Endodermal cell (in vitro differentiated cells): ENCODE results near the gene GATA3. TPM values are rescaled to one million over a fixed set of nuclear protein-coding genes. Genes with fewer than 3 reads are reported as not detected.

Source experiments
- DNase-seq: peaks from one replicate; pipeline ENCODE4 v3.0.0-alpha.2; 2017
- H3K27ac ChIP-seq: 2 replicates; pipeline ENCODE4 v1.5.1; 2013; ENCODE audit warnings: mild to moderate bottlenecking, low read depth, low read length, moderate library complexity
- H3K27me3 ChIP-seq: 2 replicates; pipeline ENCODE4 v1.6.1; 2013; ENCODE audit warnings: mild to moderate bottlenecking, low read length, moderate library complexity; ENCODE audit not compliant: insufficient read depth, control insufficient read depth, poor library complexity, severe bottlenecking
- H3K36me3 ChIP-seq: 2 replicates; pipeline ENCODE4 v1.7.0; 2013; ENCODE audit warnings: mild to moderate bottlenecking, low read length, moderate library complexity; ENCODE audit not compliant: control insufficient read depth, insufficient read depth
- H3K4me1 ChIP-seq: one replicate; pipeline ENCODE4 v1.7.0; 2013; ENCODE audit warnings: low read length; ENCODE audit not compliant: control insufficient read depth, insufficient read depth
- H3K4me3 ChIP-seq: 2 replicates; pipeline ENCODE4 v1.5.1; 2013; ENCODE audit warnings: mild to moderate bottlenecking, low read length, moderate library complexity
- H3K9ac ChIP-seq: 2 replicates; pipeline ENCODE4 v1.6.1; 2013; ENCODE audit warnings: mild to moderate bottlenecking, low read length, moderate library complexity; ENCODE audit not compliant: poor library complexity, severe bottlenecking; ENCODE audit errors: extremely low read depth
- H3K9me3 ChIP-seq: 2 replicates; pipeline ENCODE4 v1.6.1; 2013; ENCODE audit warnings: mild to moderate bottlenecking, low read length, moderate library complexity; ENCODE audit not compliant: control insufficient read depth
- H3K27ac Mint-ChIP-seq: 2 replicates; pipeline ENCODE4 v1.8.0; 2020; ENCODE audit warnings: mixed read lengths
- H3K27me3 Mint-ChIP-seq: 2 replicates; pipeline ENCODE4 v1.8.0; 2021; ENCODE audit warnings: mild to moderate bottlenecking, mixed read lengths; ENCODE audit not compliant: insufficient read depth
- H3K36me3 Mint-ChIP-seq: 2 replicates; pipeline ENCODE4 v1.8.0; 2020; ENCODE audit warnings: low read depth, mixed read lengths
- H3K4me1 Mint-ChIP-seq: 2 replicates; pipeline ENCODE4 v1.8.0; 2020; ENCODE audit warnings: mixed read lengths
- H3K4me3 Mint-ChIP-seq: 2 replicates; pipeline ENCODE4 v1.8.0; 2020; ENCODE audit warnings: mild to moderate bottlenecking, moderate library complexity, mixed read lengths
- H3K9me3 Mint-ChIP-seq: 2 replicates; pipeline ENCODE4 v1.8.0; 2020; ENCODE audit warnings: mild to moderate bottlenecking, mixed read lengths
- CTCF ChIP-seq: fragments of 200-600 bp; sonication (generic); conservative IDR thresholded peaks from 2 replicates; pipeline ENCODE4 v1.5.0; 2021; ENCODE audit warnings: antibody characterized with exemption, mild to moderate bottlenecking
- WGBS, 2 experiments: methylation state at CpG; one replicate each; pipeline versions ENCODE4 v1.1.5 to v1.1.7; 2013; ENCODE audit warnings: missing lambda C conversion rate in 2 of 2, mixed read lengths in 1 of 2; ENCODE audit not compliant: insufficient coverage in 1 of 2, insufficient read length in 1 of 2; 5-methylcytosine and 5-hydroxymethylcytosine counted together
- total RNA-seq, 2 donors: library from RNA; stranded (reverse); fragmentation: NEBNext Ultra II Directional in 1 of 2; extraction: Animal tissue kit (Norgen Biotek cat#: 25700) in 1 of 2; gene quantifications; 2 replicates in 1 of 2; 3 replicates in 1 of 2; pipeline ENCODE4 v1.2.1, GENCODE V29; 2021

The GATA3 gene
- total RNA-seq, 2 donors from 2014 or later = 51.3 to 103 TPM

- Histone ChIP-seq H3K27ac (no peak overlapping the region), H3K4me3 (peak overlapping the region; percentile 79), H3K9me3 (no peaks in the 10 kb centered on the region), H3K27me3 (peaks cover 63% of the 10 kb centered on the region), H3K9ac (peak overlapping the region; percentile 38), H3K36me3 (no peaks in the 10 kb centered on the region), H3K4me1 (peaks cover 14% of the 10 kb centered on the region)
- no peaks in the 10 kb centered on the region for H3K9me3 Mint-ChIP-seq
- H3K27ac Mint-ChIP-seq = peak overlapping the region; percentile 84
- peak overlapping the region; percentile 86 for H3K4me3 Mint-ChIP-seq
- H3K4me1 Mint-ChIP-seq = peaks cover 35% of the 10 kb centered on the region
- H3K27me3 Mint-ChIP-seq = peaks cover 70% of the 10 kb centered on the region
- DNase-seq = peak; percentile 91
- 0% methylated on average over 36 to 60 of the region's 60 CpGs for WGBS, 2 experiments
- H3K36me3 Mint-ChIP-seq = peaks cover 2% of the 10 kb centered on the region
- TF ChIP-seq CTCF = no peak
Observed at GRCh38 chr10:8050556-8051108, 3.9 kb upstream of the GATA3 start.

- H3K27ac Mint-ChIP-seq = no peak overlapping the region
- peak overlapping the region; percentile 65 for H3K4me3 ChIP-seq
- peak; percentile 89 for DNase-seq
Observed at GRCh38 chr10:8051109-8051821, 3.2 kb upstream of the GATA3 start.

GRCh38 chr10:8051851-8052257 lies 2.6 kb upstream of the GATA3 start:
- Histone ChIP-seq H3K9ac (no peak overlapping the region), H3K4me3 (peak overlapping the region; percentile 65), H3K4me1 (peaks cover 12% of the 10 kb centered on the region), H3K27me3 (peaks cover 62% of the 10 kb centered on the region), H3K27ac (no peak overlapping the region), H3K36me3 (no peaks in the 10 kb centered on the region), H3K9me3 (no peaks in the 10 kb centered on the region)
- Mint-ChIP-seq H3K9me3 (no peaks in the 10 kb centered on the region), H3K27ac (peak overlapping the region; percentile 87), H3K36me3 (peaks cover 8% of the 10 kb centered on the region), H3K4me3 (peak overlapping the region; percentile 86), H3K4me1 (peaks cover 29% of the 10 kb centered on the region), H3K27me3 (peaks cover 66% of the 10 kb centered on the region)
- no peak for DNase-seq
- TF ChIP-seq CTCF = no peak
- WGBS, 2 experiments = 2% methylated on average over 29 of the region's 29 CpGs; no CpG with 5 or more reads in 1 of the 2 experiments

More at GRCh38 chr10:8051109-8051821, 3.2 kb upstream of the GATA3 start:
- Histone ChIP-seq H3K36me3 (no peaks in the 10 kb centered on the region), H3K9ac (no peak overlapping the region), H3K27ac (no peak overlapping the region), H3K4me1 (peaks cover 14% of the 10 kb centered on the region), H3K27me3 (peaks cover 62% of the 10 kb centered on the region), H3K9me3 (no peaks in the 10 kb centered on the region)
- Mint-ChIP-seq H3K27me3 (peaks cover 66% of the 10 kb centered on the region), H3K4me3 (peak overlapping the region; percentile 86), H3K9me3 (no peaks in the 10 kb centered on the region), H3K4me1 (peaks cover 29% of the 10 kb centered on the region), H3K36me3 (peaks cover 2% of the 10 kb centered on the region)
- 2 to 5% methylated on average over 12 to 48 of the region's 52 CpGs for WGBS, 2 experiments
- no peak for TF ChIP-seq CTCF
